H1 (cell line): ENCODE measurements around the gene LCA5.
A peak's percentile ranks its signal among the peaks of the same experiment; 100 is the strongest.

ENCODE experiments used
- CTCF ChIP-seq, 3 experiments: IDR thresholded peaks; 1 replicate in 2 of 3; 2 replicates in 1 of 3; pipeline versions ENCODE4 v1.5.1 to v1.6.1; 2011; ENCODE audit warnings: low read length in 3 of 3, mild to moderate bottlenecking in 3 of 3, inconsistent platforms in 2 of 3, low read depth in 1 of 3, moderate library complexity in 1 of 3; ENCODE audit not compliant: insufficient read depth in 1 of 3; ENCODE audit errors: control extremely low read depth in 1 of 3
- EP300 ChIP-seq, 2 experiments: IDR thresholded peaks; 1 replicate in 1 of 2; 2 replicates in 1 of 2; pipeline ENCODE4 v1.6.1; 2011 to 2012; ENCODE audit warnings: low read depth in 2 of 2, low read length in 2 of 2, mild to moderate bottlenecking in 2 of 2, borderline replicate concordance in 1 of 2, inconsistent platforms in 1 of 2, moderate library complexity in 1 of 2
- GABPA ChIP-seq: IDR thresholded peaks from 2 replicates; pipeline ENCODE4 v1.6.1; 2011; ENCODE audit warnings: mild to moderate bottlenecking, low read length, moderate library complexity, borderline replicate concordance; ENCODE audit not compliant: insufficient read depth
- SIN3A ChIP-seq, 2 experiments: IDR thresholded peaks in 1 of 2; conservative IDR thresholded peaks in 1 of 2; 2 replicates each; pipeline ENCODE4 v1.6.1; 2011 to 2012; ENCODE audit warnings: low read length in 2 of 2, improper control_type of control experiment in 1 of 2, low read depth in 1 of 2, mild to moderate bottlenecking in 1 of 2
- YY1 ChIP-seq: IDR thresholded peaks from 2 replicates; pipeline ENCODE4 v1.6.1; 2011; ENCODE audit warnings: low read depth, mild to moderate bottlenecking, low read length

- TF ChIP-seq CTCF (IDR thresholded peaks at IDR 0.05; ENCODE audit: control extremely low read depth in 1 of 3, insufficient read depth in 1 of 3, low read depth in 1 of 3, low read length in 3 of 3) (peak in 2 of 3 experiments; percentile 36 to 71; a peak in 2 of 4 replicates), EP300 (IDR thresholded peaks at IDR 0.05; ENCODE audit: borderline replicate concordance in 1 of 2, low read depth in 2 of 2, low read length in 2 of 2) (no peak), YY1 (no peak), SIN3A (conservative IDR thresholded peaks at IDR 0.05 in 1 of 2, IDR thresholded peaks at IDR 0.05 in 1 of 2; ENCODE audit: low read depth in 1 of 2, low read length in 2 of 2) (no peak), GABPA (no peak)
Observed at GRCh38 chr6:79586548-79586947, 49.3 kb upstream of the LCA5 start.
